ENCODE measurements around the gene FOXM1.

Gene FOXM1, protein sequence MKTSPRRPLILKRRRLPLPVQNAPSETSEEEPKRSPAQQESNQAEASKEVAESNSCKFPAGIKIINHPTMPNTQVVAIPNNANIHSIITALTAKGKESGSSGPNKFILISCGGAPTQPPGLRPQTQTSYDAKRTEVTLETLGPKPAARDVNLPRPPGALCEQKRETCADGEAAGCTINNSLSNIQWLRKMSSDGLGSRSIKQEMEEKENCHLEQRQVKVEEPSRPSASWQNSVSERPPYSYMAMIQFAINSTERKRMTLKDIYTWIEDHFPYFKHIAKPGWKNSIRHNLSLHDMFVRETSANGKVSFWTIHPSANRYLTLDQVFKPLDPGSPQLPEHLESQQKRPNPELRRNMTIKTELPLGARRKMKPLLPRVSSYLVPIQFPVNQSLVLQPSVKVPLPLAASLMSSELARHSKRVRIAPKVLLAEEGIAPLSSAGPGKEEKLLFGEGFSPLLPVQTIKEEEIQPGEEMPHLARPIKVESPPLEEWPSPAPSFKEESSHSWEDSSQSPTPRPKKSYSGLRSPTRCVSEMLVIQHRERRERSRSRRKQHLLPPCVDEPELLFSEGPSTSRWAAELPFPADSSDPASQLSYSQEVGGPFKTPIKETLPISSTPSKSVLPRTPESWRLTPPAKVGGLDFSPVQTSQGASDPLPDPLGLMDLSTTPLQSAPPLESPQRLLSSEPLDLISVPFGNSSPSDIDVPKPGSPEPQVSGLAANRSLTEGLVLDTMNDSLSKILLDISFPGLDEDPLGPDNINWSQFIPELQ

DNA sequence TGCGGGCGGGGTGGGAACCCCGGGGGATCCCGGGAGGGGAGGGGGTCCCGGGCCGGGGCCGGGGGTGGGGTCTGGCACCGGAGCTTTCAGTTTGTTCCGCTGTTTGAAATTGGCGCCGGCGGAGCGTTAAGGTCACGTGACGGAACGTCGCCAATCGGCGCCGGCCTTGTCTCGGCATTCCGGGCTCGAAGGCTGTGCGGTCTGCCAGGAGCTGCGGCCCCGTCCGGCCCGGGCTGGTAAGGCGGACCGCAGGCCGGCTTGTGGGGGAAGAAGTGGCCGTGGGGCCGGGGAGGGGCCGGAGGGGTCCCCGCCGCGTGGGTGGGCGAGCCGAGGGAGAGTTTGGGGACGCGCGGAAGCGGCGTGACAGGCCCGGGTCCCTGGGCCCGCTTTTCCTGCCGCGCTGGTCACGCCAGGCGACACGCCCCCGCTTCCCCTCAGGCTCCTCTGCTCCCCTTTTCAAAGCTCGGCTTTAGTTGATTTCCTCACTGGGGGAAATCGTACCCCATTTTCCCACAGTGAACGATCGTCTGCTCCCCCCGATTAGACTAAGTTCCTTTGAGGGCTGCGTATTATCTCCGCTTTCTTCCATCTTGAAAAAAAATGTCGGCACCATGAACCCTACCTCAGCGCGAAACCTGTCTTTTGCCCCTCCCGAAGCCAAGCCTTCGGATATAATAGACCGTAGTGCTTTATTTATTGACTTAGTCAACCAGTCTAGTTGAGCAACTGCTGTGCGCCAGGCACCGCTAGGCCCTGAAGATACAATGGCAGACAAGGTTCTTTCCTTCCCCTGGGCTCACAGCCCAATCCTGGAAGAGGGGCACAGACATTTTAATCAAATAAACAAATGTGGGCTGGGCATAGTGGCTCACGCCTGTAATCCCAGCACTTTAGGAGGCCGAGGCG lies at the start of gene FOXM1, which contains the start of gene RHNO1:
TSS of gene FOXM1 (minus strand) at position 128 of the 906 bp plus-strand sequence. CDS start 2,696 bp downstream, outside the sequence.
TSS of gene RHNO1 (plus strand) at position 177 of the 906 bp plus-strand sequence. CDS start 8,144 bp downstream, outside the sequence.
- POLR2A ChIA-PET: interaction anchor here (0.7 to 2.7 kb wide), 10 partner anchors 8 to 81 kb away, joined by 3 to 23 read pairs (median 5); partner anchors contain the start of gene TULP3
- TF ChIP-seq L3MBTL2 (conservative IDR thresholded peaks at IDR 0.05): peak; percentile 57; the same call in 1 of the 2 replicates
- no peak for TF ChIP-seq SP1 (IDR thresholded peaks at IDR 0.05)
- DNase-seq (ENCODE audit: extremely low spot score): peak; percentile 88
- CTCF ChIA-PET: interaction anchor here (1.4 kb wide), 1 partner anchor 8 kb away, joined by 8 read pairs; no protein-coding TSS in a partner anchor

DNA sequence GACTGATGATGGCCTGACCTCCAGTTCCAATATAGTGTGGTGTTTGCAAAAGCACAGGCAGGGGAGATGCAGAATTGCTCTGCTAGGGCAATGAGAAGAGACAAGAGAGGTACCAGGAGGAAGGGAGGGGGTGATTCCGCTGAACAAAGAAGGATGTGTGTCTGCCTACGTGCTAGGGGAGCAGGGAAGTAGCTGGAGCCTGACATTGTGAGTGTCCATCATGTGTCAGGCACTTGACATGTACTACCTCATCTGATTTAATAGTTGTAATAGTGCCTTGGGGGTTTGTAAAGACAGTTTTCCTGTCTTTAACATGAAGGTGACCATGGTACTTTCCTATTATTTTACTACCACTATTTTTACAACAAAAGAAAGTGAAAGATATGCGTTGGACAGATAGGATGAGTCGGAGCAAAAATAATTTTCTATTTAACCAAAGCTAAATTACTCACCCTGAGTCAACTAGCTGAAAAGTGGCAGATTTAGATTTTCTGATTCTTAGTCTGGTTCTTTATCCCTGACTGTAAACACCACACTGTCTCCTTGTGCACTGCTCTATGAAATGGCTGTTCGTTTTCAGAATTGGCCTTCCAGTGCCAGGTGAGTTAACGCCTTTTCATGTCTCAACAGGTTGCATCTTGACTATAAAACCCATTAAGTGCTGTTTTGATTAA lies 48.5 kb upstream of the FOXM1 start:
- POLR2A ChIA-PET: no interaction called here
- CTCF ChIA-PET: no interaction called here
- no peak for DNase-seq (ENCODE audit: extremely low spot score)

DNA sequence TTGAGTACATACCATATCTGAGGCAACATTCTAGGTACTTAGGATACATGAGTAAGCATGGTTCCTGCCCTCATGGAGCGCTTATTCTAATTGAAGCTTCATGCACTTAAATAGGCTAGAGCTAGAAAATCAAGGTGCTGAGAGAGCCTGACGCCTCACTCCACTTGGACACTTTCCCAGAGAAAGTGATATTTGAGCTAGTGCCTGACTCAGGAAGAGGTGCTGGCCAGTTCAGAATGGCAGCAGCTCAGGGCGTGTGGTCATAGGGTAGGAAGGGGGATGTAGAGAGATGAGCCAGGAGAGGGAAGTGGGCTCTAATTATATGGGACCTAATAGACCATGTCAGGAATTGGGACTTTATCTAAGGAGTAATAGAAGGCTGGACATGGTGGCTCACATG lies 47.0 kb upstream of the FOXM1 start:
- ChIA-PET CTCF (no interaction called here), POLR2A (interaction anchor here (0.9 kb wide), 1 partner anchor 32 kb away, joined by 3 read pairs; no protein-coding TSS in a partner anchor)
- DNase-seq (ENCODE audit: extremely low spot score): no peak
- no peak for TF ChIP-seq ARNT (IDR thresholded peaks at IDR 0.05)
- TF ChIP-seq LEF1 (IDR thresholded peaks at IDR 0.05; ENCODE audit: borderline replicate concordance): no peak
- no peak for TF ChIP-seq HDGF (IDR thresholded peaks at IDR 0.05; ENCODE audit: borderline replicate concordance)
- TF ChIP-seq, protein P1, sequence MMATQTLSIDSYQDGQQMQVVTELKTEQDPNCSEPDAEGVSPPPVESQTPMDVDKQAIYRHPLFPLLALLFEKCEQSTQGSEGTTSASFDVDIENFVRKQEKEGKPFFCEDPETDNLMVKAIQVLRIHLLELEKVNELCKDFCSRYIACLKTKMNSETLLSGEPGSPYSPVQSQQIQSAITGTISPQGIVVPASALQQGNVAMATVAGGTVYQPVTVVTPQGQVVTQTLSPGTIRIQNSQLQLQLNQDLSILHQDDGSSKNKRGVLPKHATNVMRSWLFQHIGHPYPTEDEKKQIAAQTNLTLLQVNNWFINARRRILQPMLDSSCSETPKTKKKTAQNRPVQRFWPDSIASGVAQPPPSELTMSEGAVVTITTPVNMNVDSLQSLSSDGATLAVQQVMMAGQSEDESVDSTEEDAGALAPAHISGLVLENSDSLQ (IDR thresholded peaks at IDR 0.05): no peak
- no peak for TF ChIP-seq BHLHE40 (IDR thresholded peaks at IDR 0.05; ENCODE audit: borderline replicate concordance)
- TF ChIP-seq FOXM1 (IDR thresholded peaks at IDR 0.05; ENCODE audit: borderline replicate concordance): no peak
- no peak for TF ChIP-seq TARDBP (IDR thresholded peaks at IDR 0.05)
- no peak for TF ChIP-seq SUZ12 (IDR thresholded peaks at IDR 0.05)
- no peak for TF ChIP-seq SP1 (IDR thresholded peaks at IDR 0.05)
- no peak for TF ChIP-seq ZNF384 (IDR thresholded peaks at IDR 0.05)
- TF ChIP-seq FOXA1 (IDR thresholded peaks at IDR 0.05): no peak
- no peak for TF ChIP-seq FOXK2 (IDR thresholded peaks at IDR 0.05)
- TF ChIP-seq NFRKB (IDR thresholded peaks at IDR 0.05): no peak
- TF ChIP-seq L3MBTL2 (conservative IDR thresholded peaks at IDR 0.05): no peak
- no peak for TF ChIP-seq ELF4 (IDR thresholded peaks at IDR 0.05)
- no peak for TF ChIP-seq CTBP1 (IDR thresholded peaks at IDR 0.05; ENCODE audit: borderline replicate concordance)

More for the DNA sequence above, 48.5 kb upstream of the FOXM1 start:
- no peak for TF ChIP-seq TARDBP (IDR thresholded peaks at IDR 0.05)
- TF ChIP-seq LEF1 (IDR thresholded peaks at IDR 0.05; ENCODE audit: borderline replicate concordance): no peak
- no peak for TF ChIP-seq FOXA1 (IDR thresholded peaks at IDR 0.05)
- TF ChIP-seq FOXM1 (IDR thresholded peaks at IDR 0.05; ENCODE audit: borderline replicate concordance): no peak
- TF ChIP-seq ZNF384 (IDR thresholded peaks at IDR 0.05): no peak
- TF ChIP-seq ELF4 (IDR thresholded peaks at IDR 0.05): no peak
- TF ChIP-seq NFRKB (IDR thresholded peaks at IDR 0.05): no peak
- no peak for TF ChIP-seq SUZ12 (IDR thresholded peaks at IDR 0.05)
- no peak for TF ChIP-seq ARNT (IDR thresholded peaks at IDR 0.05)
- TF ChIP-seq, protein P1 (IDR thresholded peaks at IDR 0.05): no peak
- TF ChIP-seq SP1 (IDR thresholded peaks at IDR 0.05): no peak
- no peak for TF ChIP-seq FOXK2 (IDR thresholded peaks at IDR 0.05)

DNA sequence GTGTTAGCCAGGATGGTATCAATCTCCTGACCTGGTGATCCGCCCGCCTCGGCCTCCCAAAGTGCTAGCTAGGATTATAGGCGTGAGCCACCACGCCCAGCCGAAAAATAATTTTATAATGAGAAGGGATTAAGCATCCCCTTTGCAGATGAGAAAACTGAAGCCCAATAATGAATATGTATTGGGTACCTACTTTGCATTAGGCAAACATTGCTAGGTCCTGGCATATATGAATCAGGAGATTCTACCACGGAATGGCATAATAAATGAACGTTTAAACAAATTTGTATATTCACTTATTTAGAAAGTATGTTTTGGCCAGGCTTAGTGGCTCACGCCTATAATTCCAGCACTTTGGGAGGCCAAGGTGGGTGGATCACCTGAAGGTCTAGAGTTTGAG lies 46.1 kb upstream of the FOXM1 start:
- DNase-seq (ENCODE audit: extremely low spot score): no peak
- ChIA-PET CTCF (no interaction called here), POLR2A (interaction anchor here (0.9 kb wide), 1 partner anchor 31 kb away, joined by 3 read pairs; no protein-coding TSS in a partner anchor)
- TF ChIP-seq L3MBTL2 (conservative IDR thresholded peaks at IDR 0.05): no peak
- no peak for TF ChIP-seq ZNF384 (IDR thresholded peaks at IDR 0.05)
- TF ChIP-seq FOXK2 (IDR thresholded peaks at IDR 0.05): no peak
- TF ChIP-seq BHLHE40 (IDR thresholded peaks at IDR 0.05; ENCODE audit: borderline replicate concordance): no peak
- TF ChIP-seq FOXM1 (IDR thresholded peaks at IDR 0.05; ENCODE audit: borderline replicate concordance): no peak
- no peak for TF ChIP-seq ARNT (IDR thresholded peaks at IDR 0.05)
- no peak for TF ChIP-seq SUZ12 (IDR thresholded peaks at IDR 0.05)
- TF ChIP-seq HDGF (IDR thresholded peaks at IDR 0.05; ENCODE audit: borderline replicate concordance): no peak
- TF ChIP-seq CTBP1 (IDR thresholded peaks at IDR 0.05; ENCODE audit: borderline replicate concordance): no peak
- no peak for TF ChIP-seq SP1 (IDR thresholded peaks at IDR 0.05)
- TF ChIP-seq ELF4 (IDR thresholded peaks at IDR 0.05): no peak
- TF ChIP-seq FOXA1 (IDR thresholded peaks at IDR 0.05): no peak
- no peak for TF ChIP-seq LEF1 (IDR thresholded peaks at IDR 0.05; ENCODE audit: borderline replicate concordance)
- TF ChIP-seq, protein P1 (IDR thresholded peaks at IDR 0.05): no peak
- no peak for TF ChIP-seq NFRKB (IDR thresholded peaks at IDR 0.05)
- TF ChIP-seq TARDBP (IDR thresholded peaks at IDR 0.05): no peak
